8988T (cell line): ENCODE data around the gene VASH2.
"Not testable (repeated sequence)": the region's sequence is repeated elsewhere in the genome, so short reads cannot be mapped to it uniquely, and the experiment has no call there.

Source experiments
- DNase-seq: peaks from one replicate; pipeline ENCODE4 v3.0.0; 2011

Gene VASH2

DNA sequence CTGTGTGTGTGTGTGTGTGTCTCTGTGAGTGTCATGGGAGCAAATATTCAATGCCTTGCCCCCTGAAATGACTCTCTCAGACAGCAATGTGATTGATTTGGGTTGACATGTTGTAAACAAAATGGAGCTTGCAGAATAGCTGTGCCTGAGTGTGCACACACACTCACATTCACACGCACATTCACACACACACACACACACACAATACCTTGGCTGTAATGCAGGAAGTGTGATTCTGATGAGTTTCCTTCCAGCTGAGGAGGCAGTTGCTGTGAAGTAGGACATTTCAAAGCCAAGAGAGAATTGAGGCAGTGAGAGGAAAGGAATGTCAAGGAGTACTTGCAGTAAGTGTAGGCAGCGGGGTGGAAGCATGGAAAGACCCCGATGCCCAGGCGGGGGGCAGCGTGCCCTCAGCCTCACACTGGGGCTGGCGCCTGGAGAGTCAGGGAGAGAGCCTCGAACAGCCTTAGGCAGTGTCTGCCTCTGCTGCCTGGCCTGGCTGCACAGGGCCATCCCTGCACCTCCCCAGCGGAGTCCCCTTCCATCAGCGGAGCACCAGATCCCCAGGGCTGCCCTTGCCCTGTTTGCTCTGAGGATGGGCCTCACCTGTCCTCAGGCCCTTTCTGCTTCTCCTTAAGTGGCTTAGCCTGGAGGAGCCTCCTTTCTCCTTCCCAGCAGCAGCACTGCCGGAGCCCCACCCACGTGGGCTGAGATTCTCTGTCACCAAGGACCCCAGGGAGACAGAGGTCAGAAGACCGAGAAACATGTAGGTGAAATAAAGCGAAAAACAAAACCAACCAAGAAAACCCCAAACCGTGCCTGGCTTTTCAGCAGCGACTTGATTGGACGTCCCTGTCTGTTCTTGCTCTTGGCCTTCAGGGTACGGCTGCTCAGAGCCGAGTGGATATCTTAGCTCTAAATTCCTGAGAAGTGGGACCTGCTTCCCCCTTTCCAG lies 9.2 kb downstream of the VASH2 start:
- DNase-seq, result no peak

DNA sequence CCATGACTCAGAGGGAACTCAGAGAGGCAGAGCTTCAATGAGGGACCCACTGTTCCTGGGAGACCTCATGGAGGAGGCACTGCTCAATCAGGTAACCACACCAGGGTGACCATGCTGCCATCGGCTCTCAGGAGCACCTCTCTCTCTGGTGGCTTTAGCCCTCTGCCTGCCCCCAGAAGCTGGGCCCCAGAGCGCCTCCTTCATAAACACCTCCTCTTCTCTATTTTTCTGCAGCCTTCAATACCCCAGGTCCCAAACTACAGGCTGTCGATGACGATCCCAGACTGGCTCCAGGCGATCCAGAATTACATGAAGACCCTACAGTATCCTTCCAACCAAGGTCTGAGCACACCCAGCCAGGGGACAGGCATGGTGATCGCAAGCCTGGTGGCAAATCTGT lies 10.6 kb downstream of the VASH2 start:
- no peak for DNase-seq

DNA sequence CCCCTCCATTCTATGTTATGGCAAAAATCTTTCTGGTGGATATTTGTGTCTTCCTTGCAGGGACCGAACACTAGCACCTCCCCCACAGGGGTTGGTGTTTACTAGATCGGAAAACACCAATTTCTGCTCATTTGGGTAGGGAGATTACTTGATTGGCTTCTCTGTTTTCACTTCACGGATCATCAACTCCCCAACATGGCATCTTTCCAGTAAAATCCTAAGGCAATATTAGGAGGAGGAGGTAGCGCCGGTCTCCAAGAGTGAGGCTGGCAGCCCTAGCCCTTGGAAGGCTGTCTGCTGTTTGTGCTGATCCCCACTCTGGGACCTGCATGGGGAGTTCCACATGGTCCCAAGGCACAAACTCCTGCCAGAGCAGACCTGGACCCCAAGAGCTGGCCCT lies 12.2 kb downstream of the VASH2 start:
- no peak for DNase-seq

DNA sequence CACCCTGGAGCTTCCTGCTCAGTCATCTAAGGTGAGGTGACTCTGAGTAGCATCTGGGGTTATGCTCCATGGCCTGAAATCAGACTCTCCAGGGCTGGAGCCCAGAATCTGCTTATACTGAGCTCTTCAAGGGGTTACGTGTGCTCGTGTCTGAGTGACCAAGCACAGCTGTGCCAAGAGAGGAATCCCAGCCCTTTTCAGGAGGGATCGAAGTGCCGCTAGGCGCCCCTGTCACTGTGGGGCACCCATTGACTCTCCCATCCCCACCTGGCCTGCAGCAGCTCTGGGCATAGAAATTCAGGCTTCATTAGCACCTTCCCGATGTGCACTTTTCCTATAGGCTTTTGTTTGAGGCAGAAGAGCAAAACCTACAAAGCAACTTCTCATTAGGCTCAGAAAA lies 13.8 kb downstream of the VASH2 start:
- DNase-seq, result no peak

DNA sequence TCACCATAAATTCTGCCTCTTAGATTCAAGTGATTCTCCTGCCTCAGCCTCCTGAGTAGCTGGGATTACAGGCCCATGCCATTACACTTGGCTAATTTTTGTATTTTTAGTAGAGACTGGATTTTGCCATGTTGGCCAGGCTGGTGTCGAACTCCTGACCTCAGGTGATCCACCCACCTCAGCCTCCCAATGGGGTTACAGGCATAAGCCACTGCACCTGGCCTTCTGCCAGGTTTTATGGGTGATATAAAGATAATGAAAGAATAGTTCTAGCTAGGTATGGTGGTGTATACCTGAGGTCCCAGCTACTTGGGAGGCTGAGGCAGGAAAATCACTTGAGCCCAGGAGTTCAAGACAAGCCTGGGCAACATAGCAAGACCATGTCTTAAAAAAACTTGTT lies 14.7 kb downstream of the VASH2 start:
- not testable (repeated sequence) for DNase-seq

DNA sequence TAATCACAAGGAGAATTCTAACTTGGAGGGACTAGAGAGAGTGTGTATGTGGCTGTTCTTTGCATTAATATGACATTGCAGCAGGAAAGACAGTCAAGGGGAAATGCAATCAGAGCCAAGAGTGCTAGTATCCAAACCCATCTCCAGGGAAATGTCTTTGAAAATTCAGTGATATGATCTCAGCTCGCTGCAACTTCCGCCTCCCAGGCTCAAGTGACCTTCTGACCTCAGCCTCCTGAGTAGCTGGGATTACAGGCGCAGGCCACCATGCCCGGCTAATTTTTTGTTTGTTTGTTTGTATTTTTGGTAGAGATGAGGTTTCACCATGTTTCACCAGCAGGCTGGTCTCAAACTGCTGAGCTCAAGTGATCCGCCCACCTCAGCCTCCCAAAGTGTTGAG lies 16.3 kb downstream of the VASH2 start:
- no peak for DNase-seq

DNA sequence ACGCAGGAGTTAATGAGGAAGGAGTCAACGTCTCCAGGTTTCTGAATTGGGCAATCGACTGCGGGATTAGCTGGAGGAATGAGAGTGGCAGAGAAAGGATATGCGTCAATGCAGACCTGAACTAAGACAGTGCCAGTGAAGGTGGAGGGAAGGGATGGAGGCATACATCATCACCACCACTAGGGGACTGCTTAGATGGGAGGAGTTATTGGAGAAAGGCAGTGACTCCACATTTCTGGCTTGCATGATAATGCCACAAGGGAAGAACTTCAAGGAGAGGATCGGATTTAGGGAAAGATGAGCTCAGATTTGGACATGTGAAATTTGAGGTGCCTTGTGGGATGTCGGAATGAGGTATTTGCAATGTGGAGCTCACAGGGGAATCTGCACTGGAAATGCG lies 17.5 kb downstream of the VASH2 start:
- DNase-seq, result peak; percentile 56

DNA sequence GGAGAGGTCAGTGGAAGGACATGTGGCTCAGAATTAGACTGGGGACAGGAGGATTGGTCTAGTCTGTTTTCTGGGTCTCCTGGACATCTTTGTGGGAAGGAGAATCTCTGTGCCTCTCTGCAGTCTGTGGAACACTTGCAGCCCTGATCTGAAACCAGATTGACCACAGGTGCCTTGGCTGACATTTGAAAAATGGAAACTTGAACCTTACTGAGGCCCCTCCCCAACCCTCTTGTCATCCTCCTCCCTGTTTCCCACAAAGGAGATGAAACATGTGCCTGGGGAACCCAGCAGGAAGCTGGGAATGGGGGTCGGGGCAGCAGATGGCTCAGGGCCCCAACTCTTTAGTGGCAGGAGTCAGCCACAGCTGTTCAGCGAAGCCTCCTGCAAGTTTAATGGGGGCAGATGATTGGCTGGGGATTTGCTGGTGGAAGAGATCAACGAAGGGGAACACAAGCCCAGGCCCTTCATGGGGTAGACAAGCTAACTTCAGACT lies 18.1 kb downstream of the VASH2 start:
- DNase-seq, result no peak

DNA sequence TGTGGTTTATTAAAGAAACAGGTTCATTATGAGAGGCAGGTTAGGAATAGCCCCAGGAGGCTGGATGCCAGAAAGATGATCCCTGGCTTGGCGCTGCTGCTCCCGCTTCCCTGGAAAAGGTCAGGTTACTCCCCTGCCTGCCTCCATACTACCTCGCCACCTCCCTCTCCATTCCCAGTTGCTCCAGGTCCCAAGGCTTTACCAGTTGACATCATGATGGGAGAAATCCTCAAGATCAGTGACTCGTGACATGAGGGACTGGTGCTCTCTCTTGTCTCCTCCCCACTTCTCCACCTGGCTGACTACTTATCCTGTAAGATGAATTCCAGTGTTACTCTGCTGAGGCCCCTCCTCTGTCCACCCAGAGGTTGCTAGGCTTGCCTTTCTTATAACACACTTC lies 19.7 kb downstream of the VASH2 start:
- no peak for DNase-seq

DNA sequence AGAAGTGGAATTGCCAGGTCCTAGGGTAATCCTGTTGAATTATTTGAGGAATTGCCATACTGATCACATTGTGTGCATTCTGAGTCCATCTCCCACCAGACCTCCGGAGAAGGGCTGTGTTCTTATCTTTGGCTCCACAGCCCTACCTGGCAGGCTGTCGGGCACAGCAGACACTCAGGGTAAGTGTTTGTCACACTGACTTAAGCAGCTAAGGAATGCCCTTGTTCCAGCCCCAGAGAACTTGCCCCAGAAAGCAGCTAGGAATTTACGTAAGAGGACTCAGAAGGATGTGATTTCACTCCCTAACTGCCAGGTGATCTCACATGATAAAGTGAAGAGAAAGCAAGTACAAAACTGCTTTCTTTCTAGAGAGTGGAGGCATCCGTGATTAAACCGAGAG lies 21.0 kb downstream of the VASH2 start:
- no peak for DNase-seq

DNA sequence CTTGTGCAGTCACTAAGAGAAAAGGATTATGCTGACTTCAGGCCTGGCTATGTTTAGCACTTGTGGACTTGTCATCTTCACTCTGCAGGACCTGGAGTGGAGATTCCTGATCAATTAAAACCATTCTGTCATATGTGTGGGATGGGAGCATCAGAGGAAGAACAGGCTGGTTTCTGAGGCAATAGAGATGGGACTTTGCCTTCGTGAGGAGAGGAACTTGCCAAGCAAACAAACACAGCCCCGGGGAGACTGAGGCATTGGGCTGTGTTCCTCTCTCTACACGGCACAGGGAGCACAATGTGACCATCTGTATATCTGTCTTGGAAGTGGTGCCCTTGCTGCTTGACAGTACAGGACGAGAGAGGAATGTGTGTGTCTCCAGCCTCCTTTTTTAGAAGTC lies 23.1 kb downstream of the VASH2 start:
- DNase-seq, result no peak

DNA sequence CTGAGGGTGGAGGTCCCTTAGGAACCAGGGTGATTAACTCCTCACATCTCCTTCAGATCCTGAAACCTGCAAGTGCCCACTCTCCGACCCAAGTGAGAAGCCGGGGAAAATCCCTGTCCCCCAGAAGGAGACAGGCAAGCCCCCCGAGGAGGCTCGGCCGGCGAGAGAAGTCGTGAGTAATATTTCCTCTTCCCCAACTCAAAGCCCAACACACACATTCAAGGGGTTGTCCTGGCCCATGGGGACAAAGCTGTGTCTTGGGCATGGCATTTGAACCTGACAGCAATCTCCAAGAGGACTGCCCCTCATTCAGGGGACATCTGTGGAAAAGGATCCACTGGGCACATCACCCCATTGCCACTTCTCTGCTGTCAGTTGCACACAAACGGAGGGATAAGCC lies 23.6 kb downstream of the VASH2 start:
- no peak for DNase-seq

DNA sequence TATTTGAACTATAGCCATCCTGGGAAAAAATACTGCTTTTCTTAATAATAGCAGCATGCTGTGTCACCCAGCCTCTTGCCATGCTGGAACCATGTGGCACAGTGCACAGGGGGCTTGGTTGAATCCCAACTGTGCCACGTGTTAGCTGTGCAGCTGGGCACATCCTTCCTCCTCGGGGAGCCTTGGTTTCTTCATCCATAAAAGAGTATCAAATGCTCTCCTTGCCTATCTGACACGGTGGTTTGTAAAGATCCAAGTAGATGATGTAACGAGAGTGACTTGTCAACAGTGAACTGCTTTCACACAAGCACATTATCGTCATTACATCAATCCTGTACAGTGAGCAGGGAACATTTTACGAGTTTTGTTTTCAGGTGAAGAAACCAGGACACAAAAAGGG lies 24.4 kb downstream of the VASH2 start:
- no peak for DNase-seq

DNA sequence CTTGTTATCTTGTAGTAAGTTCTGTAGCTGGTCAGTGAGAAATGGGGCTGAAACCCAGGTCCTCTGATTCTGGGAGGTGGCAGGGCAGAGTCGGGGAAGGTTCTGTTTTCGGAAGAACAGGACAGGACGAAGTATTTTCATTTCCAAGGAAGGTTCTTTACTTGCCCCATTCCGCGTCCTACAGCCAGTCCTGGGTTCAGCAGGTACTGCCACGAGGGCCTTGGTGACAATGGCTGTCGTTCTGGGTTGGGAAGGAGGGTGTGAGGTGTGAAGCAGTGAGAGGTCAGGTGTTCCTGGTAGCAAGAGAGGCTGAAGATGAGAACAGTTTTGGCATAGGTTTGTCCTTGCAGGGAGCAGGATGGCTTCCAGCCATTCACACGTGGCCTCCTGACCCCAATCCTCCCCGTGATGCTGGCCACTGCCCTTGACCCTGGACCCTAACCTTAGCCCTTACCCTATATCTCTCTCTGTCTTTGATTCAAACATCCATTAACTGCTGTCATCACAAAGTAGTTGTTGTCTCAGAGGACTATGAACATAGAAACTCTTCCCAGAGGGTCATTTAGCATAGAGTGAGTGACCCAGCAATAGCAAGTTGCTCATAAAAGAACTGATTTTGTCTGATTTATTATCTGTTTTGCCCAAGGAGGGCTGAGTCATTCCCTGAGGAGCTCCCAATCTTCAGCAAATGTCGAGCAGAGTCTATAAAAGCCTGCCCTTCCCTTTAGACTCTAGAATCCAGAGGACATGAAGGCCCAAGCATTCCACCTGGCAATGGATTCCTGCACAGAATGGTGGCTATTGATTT lies 25.0 kb downstream of the VASH2 start:
- DNase-seq, result no peak

DNA sequence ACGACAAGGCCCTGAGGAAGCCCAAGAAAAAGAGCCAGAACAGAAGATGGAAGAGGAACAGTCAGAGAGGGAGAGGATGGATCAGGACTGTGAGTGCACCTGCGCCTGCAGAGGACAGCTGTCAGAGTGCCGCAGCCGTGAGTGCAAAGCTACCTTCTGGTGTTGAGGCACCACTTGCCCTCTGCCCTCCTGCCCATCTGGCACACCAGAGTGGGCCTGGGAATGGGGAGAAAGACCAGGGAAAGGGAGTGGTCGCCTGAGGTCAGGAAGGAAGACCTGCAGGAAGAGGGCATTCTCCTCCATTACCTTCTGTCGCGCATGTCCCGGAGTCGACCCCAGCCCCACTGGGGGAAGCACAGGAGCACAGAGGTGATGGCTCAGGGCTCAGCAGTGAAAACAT lies 26.2 kb downstream of the VASH2 start:
- DNase-seq, result no peak

DNA sequence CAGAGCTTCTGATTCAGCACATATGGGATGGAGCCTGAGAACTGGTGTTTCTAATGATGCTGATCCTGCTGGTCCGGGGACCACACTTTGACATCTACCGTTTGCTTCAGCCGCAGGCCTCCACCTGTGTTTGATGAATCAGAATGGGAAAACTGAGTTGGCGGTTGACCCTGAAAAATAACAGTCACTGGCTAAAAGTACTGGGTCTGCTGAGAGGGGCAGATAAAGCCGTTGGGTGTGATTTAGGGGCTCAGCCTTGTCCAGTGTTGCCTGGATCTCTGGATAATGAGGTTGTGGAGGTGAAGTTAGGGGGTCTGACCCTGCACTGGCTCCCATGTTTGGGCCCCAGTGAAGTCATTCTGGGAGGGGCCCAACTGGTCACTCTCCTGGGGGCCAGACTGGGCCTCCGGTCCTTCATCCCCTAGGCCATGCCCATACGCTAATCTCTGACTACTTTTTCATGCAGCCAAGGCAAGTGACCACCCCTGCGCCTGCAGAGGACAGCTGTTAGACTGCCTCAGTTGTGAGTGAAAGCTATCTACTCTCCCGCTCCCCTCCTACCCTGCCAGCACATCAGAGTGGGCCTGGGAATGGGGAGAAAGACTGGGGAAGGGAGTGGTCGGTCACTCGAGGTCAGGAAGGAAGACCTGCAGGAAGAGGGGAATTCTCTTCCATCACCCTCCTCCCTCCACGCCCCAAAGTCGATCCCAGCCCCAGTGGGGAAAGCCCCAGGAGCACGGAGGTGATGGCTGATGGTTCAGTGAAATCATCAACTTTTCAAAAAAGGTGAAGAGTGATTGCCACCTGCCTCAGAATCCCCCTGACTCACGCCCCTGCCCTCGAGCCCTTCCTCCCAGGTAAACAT lies 27.7 kb downstream of the VASH2 start:
- DNase-seq, result no peak

DNA sequence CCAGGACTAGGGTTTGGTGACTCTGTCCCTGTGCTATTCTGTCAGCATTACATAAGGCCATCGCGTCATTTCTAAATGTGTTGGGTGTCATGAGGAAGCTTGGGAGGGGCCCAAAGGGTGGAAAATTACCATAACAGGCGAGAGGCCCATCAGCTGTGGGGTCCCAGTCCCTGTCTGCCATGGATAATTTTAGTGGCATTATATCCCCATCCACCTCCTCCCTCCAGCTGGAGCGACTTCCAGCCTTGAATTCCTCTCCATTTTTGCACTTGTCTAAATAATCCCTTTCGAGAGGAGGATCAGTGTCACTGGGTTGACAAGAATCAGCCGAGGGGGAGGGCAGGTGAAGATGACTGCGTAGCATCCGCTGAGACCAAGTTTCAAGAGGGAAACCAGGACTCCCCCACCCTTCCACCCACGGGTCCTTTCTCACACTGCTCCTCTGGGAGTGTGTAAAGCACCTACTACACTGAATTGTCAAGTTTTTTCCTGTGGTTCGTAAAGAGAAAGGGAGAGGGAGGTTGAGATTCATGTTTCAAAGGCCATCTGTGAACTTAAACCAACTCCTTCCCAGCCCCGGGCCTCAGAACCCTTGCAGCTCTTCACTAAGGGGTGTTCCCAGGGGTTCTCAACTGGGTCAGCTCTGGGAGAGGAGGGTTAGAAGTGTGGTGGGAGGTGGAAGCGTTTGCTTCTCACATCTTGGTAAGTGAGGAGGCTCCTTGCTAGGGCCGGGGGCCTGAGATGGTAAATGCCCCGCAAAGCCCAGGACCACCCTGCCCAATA lies 29.2 kb downstream of the VASH2 start:
- DNase-seq, result no peak

DNA sequence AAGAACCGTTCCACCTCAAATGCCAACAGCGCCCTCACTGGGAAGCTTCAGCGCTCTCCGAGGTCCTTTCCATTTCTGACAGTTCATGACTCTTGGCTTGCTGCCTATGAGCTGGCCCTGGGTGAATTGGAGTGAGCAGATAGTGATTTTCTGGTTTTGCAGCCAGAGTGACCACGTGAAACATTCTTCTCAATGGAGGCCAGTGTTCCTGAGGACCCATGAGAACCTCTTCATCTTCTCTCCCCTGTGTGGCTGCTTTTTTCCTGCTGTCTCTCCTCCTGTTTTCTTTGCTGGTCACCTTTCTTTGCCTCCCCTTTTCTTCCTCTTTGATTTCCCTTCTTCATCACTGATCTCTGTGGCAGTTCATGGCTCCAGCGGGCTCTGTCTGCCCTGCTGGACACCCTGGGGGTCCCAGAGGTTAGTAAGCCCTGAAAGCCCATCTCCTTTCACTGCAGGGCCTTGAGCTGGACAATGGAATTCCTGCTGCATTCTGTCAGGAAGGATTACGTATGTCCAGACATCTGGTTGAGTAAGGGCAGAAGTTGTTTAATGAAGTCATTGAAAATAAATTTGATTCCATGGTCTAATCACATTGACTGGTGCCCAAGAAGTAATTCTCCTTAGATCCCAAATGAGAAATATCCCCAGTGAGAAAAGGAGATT lies 29.9 kb downstream of the VASH2 start:
- DNase-seq, result no peak

DNA sequence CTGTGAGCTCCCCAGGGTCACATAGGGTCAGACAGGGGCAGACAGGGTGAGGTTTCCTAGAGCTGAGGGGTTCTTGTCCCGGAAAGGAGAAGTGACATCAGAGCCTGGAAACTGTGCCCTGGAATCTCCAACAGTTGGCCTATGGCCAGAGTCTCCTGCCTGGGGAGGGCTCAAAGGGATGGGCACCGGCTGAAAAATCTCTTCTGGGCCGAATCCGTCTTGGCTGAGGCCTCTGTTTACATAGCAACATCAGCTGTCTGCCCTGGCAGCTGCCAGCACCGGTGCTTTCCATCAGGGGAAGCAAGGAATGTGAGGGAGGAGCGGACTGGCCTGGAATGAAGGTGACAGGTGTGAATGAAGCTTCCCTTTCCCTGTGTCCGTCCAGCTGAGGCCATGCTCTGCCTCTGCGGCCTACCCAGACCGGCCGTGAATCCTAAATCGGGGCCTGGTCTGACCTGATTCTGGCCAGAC lies 30.7 kb downstream of the VASH2 start:
- DNase-seq, result no peak

DNA sequence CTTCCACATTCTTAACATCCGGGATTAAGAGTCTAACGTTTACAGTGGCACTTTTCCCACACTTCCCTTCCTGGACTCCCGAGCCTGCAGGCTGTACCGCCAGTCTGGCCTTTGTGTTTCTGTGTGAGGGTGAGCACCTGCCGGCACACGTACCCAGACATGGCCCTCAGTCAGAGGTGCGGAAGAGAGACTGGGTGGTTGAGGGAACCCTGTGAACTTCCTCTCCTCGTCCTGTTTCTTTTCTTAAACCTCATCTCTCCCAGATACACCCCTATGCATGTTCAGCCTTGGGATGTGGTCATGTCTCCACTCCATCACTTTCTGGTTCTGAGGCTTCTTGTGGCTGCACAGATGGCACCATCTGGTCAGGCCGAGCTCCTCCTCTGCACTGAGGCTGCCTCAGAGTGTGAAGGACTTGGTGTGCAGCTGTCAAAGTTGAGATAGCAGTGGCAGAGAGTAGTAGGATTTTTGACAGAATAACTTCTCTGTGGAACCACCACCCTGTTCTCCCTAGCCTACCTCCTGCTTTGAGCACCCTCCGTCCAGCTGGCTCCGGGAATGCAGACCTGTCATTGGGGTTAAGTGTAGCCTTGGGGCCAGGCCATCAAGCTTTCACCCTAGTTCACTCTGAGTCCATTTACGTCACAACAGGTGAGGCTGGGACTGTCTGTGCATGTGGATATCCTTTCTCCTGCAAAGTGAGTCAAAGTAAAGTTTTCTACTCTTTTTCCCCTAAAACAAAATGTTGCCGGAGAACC lies 31.4 kb downstream of the VASH2 start:
- DNase-seq, result no peak
